Non-pigmented ciliary epithelial cell (primary cell): ENCODE measurements around the gene PLEKHA1.

ENCODE experiments used
- DNase-seq: peaks from one replicate; pipeline ENCODE4 v3.0.0-alpha.2; 2010; ENCODE audit warnings: low read depth

PLEKHA1 gene

GRCh38 chr10:122379041-122379440, 4.5 kb downstream of the PLEKHA1 start:
- DNase-seq: no peak

DNA sequence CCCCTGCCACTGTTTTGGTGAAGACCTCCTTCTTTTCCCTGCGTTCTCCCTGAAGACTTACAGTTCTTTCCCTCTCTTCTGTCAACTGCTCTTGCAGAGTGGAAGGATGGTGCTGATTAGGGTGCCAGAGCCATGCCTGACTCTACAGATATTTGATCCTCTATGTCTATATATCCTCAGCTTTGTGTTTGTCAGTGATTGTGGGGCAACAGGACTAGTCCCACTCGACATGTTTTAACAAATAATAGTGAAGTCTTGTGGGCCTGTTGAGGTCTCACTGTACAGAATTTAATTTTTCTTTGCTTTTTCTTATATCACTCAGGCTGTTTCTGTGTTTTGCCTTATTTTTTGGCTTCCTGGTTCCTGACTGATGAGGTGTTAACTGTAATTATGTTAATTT, 5.0 kb downstream of the PLEKHA1 start:
- no peak for DNase-seq

GRCh38 chr10:122380703-122381102, 6.2 kb downstream of the PLEKHA1 start:
- DNase-seq: no peak

DNA sequence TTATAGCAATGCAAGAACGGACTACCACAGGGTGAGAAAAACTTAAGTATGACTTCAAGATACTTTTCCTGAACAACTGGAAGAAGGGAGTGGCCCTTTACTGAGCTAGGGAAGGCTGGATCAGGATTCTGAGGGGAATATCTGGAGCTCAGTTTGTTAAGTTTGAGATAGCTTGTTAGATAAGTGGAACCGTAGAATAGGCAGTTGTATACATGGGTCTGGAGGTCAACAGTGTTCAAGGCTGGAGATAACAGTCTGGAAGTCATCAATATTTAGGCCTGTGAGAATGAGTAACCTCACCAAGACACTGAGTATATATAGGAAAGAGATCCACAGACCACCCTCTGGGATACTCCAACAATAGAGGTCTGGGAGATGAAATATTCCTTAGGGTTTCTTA, 7.2 kb downstream of the PLEKHA1 start:
- no peak for DNase-seq

GRCh38 chr10:122386514-122386913, 12.0 kb downstream of the PLEKHA1 start:
- DNase-seq: no peak

- no peak for DNase-seq
These were observed 13.1 kb downstream of the PLEKHA1 start for GRCh38 chr10:122387572-122387971.

GRCh38 chr10:122388287-122388997, 13.9 kb downstream of the PLEKHA1 start:
- no peak for DNase-seq

- DNase-seq: no peak
These were observed 15.8 kb downstream of the PLEKHA1 start for GRCh38 chr10:122390271-122390670.

DNA sequence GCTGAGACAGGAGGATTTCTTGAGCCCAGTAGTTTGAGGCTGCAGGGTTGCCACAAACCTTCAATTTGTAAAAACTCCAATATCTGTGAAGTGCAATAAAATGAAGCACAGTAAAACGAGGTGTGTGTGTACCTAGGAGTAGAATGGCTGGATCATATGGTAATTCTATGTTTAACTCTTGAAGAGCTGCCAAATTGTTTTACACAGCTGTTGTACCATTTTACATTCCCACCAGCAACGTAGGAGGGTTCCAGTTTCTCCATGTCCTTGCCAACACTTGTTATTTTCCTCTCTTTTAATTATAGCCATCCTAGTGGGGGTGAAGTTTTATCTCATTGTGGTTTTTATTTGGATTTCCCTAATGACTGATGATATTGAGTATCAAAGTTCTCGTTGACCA, 16.2 kb downstream of the PLEKHA1 start:
- DNase-seq: no peak

DNA sequence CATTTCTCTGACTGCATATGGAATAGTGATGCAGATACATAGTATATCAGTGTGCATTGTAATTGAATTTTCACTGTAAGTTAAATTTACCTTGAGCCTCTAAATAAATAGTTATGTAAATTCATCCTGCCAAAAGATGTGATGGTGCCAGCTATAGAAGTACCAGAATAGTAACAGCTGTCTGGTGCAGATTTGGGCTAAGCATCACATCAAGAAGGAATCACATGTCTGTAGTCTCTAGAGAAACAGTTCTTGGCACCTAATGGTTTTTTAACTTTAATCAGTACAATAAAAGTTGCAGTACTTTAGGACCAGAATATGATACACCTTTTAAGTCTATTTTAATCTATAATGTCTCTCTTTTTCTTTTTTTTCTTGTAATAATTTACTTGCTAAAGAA, 17.4 kb downstream of the PLEKHA1 start:
- DNase-seq: no peak

DNA sequence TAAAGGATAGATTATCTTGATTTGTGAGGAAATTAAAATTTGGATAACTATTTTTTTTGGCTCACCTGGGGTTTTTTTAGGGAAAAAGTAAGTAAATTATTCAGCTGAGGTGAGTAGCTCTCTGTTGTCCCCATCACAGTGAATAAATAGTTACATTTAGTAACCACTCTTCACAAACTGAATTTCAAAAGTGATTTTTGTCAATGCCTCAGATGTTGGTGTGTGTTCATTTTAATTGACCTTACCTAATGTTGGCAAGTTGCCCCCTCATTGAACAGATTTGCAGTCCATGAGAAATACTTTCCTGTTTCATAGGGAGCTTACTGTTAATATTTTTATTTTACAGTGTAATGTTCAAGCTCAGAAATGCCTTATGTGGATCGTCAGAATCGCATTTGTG, 18.3 kb downstream of the PLEKHA1 start:
- no peak for DNase-seq

GRCh38 chr10:122393288-122393687, 18.8 kb downstream of the PLEKHA1 start:
- DNase-seq: no peak

DNA sequence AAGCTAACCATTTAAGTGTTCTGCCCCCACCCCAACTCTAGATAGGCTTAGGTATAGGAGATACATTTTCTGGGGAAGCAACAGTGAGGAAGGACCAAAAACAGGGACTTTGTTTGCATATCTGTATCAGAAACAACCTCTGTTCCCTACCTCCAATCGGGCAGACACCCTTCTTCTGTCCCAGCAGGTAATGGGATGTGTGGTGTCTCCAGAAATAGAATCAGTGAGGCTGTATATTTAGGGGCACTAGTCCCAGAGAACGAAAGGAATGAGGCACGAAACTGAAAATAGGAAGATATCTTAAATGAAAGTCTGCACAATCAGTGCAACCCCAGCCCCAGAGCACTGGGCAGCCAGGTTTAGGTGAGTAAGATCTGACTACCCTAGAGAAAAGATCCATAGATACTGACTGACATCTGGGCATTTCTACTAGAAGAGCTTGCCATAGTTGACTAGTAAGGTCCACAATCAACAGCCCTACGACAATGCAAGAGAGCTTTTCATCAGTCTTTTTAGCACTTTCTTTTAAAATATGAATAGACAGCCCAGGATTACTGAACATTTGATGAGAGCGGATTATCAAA, 28.1 kb downstream of the PLEKHA1 start:
- no peak for DNase-seq

DNA sequence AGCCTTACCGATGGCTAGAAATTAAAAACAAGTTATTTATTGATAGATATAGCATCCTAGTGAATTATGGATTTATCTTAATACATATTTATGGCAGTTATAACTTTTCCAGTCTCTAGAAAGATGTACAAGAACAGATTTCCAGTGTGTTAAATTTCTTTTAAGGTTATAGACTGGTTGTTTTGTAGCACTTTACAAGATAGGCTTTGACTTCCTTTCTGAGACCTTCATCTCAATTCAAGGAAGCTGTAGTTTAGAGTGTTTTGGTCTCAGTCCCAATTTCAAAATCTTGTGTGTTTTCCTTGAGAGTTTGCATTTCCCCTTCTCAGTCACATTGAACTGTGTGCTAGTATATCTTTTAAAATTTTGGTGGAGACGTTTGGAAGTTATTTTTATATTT, 30.1 kb downstream of the PLEKHA1 start:
- DNase-seq: no peak

DNA sequence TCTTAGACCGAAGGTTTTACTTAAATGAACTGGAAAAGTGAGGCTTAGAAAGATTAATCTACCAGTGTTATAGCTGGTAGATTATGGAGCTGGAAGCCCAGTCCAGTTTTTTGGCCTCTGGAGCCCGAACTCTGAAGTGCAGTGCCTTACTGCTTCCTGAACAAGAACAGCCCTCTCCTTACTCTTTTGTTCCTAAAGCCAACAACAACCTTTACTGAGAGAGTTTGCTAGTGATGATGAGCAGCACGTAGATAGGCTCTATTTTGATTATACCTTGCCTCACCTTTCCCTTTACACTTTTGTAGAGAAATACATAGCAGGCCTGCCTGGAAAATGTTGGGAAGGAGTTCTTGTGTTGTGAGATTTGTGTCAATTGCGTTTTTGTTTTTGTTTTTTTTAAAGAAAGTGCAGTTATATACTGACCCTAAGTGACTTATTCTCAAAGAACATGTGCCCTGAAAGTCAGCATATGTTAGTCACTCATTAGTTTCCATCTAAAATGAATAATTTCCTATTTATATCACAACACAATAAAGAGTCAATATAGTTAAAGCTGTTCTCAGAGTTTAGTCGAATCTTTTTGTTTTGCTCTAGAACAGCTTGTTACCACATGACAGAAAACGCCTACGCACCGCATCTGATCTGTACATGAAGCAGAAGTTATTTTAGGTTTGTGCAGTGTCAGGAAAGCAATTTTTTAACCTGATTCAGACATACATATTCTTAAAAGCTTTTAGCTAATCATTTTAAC, 33.0 kb downstream of the PLEKHA1 start:
- peak; percentile 30 for DNase-seq

- DNase-seq: no peak
These were observed 38.8 kb downstream of the PLEKHA1 start for GRCh38 chr10:122413327-122413726.

- no peak for DNase-seq
These were observed 43.2 kb downstream of the PLEKHA1 start for GRCh38 chr10:122417667-122418066.

GRCh38 chr10:122419016-122419415, 44.5 kb downstream of the PLEKHA1 start:
- DNase-seq: no peak

GRCh38 chr10:122419876-122420623, 45.5 kb downstream of the PLEKHA1 start:
- no peak for DNase-seq

- DNase-seq: no peak
These were observed 46.1 kb downstream of the PLEKHA1 start for GRCh38 chr10:122420624-122421007.

DNA sequence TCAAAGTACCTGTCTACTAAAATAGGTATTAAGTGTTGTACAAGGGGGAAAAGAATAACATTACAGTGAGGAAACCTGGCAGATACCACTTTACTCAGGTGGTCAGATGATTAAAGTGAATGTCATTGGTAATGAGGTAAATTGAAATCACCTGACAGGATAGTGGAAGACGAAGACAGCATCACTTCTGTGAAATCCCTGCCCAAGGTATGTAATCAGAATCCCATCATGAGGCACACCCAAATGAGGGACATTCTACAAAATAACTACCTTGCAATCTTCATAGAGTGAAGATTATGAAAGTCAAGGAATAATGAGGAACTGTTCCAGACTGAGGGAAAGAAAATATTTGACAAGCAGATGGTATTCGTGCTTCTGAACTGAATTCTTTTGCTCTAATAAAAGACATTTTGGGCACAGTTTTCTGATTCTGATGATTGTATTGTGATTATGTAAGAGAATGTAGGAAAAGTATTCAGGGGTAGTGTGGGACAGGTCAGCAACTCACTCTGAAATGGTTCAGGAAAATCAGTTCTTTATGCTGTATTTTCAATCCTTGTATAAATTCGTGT, 46.6 kb downstream of the PLEKHA1 start:
- no peak for DNase-seq

DNA sequence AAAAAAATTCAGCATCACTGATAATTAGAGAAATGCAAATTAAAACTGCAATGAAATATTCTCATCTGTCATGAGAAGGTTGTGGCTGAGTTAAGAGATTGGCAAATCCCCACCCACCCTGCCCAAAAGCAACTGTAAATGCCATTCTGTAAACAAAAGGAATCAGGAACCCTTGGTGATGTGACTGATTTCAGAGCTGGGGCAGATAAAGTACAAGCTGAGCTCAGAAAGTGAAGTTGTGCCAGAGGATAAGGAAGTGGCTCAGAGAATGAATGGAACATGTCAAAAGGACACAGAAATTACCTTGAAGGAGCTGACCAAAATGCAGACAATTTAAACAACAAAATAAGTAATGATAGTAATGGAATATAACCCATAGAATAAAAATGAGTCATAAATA, 47.2 kb downstream of the PLEKHA1 start:
- DNase-seq: no peak
